Ecto neural progenitor cell (in vitro differentiated cells): ENCODE measurements around the gene BEND7.
"Not testable (repeated sequence)": the region's sequence is repeated elsewhere in the genome, so short reads cannot be mapped to it uniquely, and the experiment has no call there.

Source experiments
- DNase-seq: peaks from one replicate; pipeline ENCODE4 v3.0.0-alpha.2; 2018; ENCODE audit warnings: low spot score

BEND7 gene

GRCh38 chr10:13528875-13529713, at the start of gene BEND7:
Gene BEND7, minus strand, starts transcription at chr10:13529014. Its CDS starts 481 bp downstream, at chr10:13528533.
- peak; percentile 58 for DNase-seq

GRCh38 chr10:13573960-13574359, 45.1 kb upstream of the BEND7 start:
- DNase-seq = no peak

DNA sequence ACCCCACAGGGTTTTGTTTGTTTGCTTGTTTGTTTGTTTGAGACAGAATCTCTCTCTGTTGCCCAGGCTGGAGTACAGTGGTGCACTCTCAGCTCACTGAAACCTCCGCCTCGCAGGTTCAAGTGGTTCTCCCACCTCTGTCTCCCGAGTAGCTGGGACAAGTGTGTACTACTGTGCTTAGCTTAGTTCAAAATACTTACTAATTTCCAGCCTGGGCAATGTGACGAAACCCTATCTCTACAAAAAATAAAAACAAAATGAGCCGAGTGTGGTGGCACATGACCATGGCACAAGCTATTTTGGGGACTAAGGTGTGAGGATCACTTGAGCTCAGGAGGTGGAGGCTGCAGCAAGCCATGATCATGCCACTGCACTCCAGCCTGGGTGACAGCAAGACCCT, 42.7 kb upstream of the BEND7 start:
- no peak for DNase-seq

- no peak for DNase-seq
Observed at GRCh38 chr10:13567030-13567429, 38.2 kb upstream of the BEND7 start.

GRCh38 chr10:13564576-13564975, 35.8 kb upstream of the BEND7 start:
- DNase-seq = no peak

DNA sequence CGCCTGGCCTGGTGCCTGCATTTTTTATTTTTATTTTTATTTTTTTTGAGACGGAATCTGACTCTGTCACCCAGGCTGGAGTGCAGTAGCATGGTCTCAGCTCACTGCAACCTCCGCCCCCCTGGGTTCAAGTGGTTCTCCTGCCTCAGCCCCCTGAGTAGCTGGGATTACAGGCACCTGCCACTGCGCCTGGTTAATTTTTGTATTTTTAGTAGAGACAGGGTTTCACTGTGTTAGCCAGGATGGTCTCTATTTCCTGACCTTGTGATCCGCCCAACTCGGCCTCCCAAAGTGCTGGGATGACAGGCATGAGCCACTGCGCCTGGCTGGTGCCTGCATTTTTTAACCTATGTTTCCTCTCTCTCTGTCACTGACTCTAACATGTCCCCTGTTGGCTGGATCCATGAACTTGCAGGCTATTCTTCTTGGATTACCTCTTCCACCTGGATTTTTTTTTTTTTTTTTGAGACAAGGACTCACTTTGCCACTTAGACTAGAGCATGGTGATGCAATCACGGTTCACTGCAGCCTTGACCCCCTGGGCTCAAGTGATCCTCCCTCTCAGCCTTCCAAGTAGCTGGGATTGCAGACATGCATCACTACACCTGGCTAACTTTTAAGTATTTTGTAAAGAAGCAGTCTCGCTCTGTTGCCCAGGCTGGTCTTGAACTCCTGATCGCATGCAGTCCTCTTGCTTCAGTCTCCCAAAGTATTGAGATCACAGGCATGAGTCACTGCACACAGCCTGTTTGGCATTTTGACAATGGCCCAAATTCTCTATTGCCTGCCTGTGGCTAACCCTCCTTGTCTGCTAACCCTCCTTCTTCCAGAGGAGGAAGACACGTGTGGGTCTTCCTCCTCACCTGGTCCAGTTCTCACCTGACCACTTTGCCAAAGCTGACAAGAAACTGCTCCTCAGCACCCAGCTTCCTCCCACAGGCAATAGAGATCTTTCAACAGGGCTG, 34.9 kb upstream of the BEND7 start:
- no peak for DNase-seq

GRCh38 chr10:13560597-13560996, 31.8 kb upstream of the BEND7 start:
- DNase-seq = no peak

DNA sequence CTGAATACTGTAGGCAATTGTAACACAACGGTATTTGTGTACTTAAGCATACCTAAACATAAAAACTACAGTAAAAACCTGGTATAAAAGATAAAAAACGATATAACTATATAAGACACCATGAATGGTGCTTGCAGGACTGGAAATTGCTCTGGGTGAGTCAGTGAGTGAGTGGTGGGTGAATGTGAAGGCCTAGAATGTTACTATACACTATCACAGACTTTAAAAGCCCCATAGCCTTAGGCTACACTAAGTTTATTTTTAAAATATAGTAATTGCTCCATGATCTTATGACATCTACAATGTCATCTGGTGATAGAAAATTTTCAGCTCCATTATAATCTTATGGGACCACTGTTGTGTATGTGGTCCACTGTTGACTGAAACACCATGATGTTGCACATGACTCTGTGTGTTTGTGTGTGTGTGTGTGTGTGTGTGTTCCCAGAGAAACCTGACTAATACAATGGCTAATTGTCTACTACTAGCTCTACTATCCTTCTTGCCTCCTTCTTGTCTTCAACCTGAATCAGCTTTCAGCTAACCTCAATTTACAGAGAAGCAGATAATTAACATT, 30.4 kb upstream of the BEND7 start:
- DNase-seq = no peak

- DNase-seq = no peak
Observed at GRCh38 chr10:13555884-13556510, 27.2 kb upstream of the BEND7 start.

GRCh38 chr10:13550802-13551201, 22.0 kb upstream of the BEND7 start:
- no peak for DNase-seq

GRCh38 chr10:13542533-13542932, 13.7 kb upstream of the BEND7 start:
- DNase-seq = no peak

- not testable (repeated sequence) for DNase-seq
Observed at GRCh38 chr10:13537985-13538384, 9.2 kb upstream of the BEND7 start.

DNA sequence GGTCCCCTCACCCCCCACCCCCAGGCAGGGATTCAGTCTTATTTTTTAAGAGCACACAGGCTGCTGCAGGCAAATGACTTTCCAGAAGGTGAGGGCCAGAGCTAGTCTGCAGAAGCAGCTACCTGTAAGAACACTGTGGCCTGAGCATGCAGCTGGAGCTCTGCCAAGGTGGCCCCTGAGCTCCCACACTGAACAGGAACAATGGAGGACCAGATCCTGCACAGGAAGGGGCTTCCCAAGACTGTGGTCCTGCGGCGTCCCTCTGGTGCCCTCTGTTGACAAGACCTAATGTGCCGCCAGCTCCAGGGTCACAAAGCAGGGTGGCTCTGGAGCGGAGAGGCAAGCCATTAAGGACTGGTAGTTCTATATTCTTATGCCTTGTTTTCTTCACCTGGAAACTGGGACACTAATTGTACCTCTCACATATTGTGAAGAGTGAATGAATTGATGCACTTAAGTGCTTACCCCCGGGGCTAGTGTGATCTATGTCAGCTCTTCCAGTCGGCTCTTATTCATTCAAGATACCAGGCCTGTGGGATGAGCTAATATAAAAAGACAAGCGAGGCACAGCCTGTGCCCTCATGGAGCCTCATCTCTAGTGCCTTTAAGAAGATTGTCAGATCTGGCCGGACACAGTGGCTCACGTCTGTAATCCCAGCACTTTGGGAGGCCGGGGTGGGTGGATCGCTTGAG, 8.0 kb upstream of the BEND7 start:
- peak; percentile 83 for DNase-seq

DNA sequence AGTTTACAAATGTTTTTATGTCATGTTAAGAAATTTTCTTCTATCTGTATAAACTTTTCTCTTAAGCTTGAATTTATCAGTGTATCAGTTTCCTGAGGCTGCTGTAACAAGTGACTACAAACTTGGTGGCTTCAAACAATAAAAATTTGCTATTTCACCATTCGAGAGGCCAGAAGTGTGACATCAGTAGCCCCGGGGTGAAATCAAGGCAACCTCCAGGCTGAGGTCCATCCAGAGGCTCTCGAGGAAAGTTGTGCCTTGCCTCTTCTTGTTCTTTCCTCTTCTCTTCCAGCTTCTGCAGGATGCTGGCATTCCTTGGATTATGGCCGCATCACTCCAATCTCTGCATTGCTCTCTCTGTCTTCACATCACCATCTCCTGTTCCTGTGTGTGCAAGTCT, 6.5 kb upstream of the BEND7 start:
- no peak for DNase-seq

DNA sequence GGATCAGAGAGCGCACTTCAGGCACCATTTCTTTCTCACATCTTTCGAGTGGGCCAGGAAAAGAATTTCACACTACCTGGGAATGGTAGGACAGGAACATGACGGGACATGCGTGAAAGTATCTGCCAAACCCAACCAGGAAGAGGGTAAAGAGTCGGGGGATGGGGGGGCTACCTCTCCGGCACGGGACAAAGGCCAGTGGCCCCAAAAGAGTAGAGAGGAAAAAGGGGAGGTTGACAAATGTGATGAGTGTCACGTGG, 830 bp upstream of the BEND7 start:
- no peak for DNase-seq

DNA sequence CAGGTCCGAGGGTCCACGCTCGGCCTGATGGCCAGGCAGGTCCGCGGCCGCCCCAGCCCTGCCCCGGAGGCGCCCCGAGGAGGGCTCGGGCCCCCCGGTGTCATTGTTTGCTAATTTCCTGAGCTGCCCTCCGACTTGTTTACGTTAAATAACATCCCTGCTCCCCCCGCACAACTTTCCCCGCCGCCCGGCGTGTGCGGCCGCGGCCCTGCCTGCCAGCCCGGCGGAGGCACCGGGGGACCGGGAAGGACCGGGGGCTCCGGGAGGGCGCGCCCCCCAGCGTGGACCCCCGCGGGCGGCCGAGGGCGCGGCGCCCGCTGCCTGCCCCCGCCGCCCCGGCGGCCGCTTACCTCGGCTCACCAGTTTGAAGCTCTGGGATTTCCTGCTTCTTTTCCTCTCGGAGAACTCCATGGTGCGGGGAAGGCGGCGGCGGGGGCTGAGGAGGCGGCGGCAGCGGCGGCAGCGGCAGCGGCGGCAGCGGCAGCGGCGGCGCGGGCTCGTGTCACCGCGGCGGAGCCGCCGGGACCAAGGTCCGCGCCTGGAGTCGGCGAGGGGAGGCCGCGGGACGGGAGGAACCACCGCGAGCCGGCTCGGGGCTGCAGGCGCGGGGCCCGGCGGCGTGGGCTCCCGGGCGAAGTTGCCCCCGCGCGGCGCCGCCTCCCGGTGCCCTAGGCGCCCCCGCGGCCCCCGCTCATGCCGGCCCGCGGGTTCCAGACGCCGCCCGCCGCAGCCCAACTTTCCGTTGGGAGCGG, 515 bp downstream of the BEND7 start:
- DNase-seq = peak; percentile 69

DNA sequence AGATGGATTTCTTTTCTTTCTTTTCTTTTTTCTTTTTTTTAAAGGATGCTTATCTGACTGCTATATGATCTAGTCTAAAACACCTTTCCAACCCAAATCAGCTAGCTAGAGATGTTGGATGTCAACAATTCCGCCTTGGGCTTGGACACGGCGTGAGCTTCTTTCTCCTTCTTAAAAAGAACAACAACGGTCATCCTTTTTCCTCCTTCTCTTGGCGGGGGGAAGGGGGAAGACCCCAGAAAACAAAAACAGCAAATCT, 1.0 kb downstream of the BEND7 start:
- DNase-seq = no peak

GRCh38 chr10:13526948-13527863, 1.6 kb downstream of the BEND7 start:
- no peak for DNase-seq

- no peak for DNase-seq
Observed at GRCh38 chr10:13525663-13526062, 3.2 kb downstream of the BEND7 start.

DNA sequence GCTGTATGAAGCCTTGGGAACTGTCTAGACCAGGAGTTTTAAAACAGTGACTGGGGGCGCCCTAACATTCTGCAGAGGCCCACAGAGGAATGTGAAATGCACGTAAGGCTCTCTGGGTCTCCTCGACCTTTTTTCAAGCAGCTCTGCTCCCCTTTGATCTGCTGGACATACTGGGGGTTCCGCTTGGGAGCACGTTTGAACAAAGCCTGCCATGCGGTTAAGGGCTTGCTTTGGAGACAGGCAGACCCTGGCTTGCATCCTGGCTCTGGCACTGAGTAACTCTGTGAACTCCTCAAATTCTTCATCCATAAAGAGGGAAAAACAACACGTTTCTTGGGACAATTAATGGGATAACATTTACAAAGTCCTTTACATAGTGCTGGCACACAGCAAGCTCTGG, 7.8 kb downstream of the BEND7 start:
- no peak for DNase-seq
